ENCODE measurements around the gene PLCH1.
"Not testable (repeated sequence)": the region's sequence is repeated elsewhere in the genome, so short reads cannot be mapped to it uniquely, and the experiment has no call there.

Gene PLCH1

DNA sequence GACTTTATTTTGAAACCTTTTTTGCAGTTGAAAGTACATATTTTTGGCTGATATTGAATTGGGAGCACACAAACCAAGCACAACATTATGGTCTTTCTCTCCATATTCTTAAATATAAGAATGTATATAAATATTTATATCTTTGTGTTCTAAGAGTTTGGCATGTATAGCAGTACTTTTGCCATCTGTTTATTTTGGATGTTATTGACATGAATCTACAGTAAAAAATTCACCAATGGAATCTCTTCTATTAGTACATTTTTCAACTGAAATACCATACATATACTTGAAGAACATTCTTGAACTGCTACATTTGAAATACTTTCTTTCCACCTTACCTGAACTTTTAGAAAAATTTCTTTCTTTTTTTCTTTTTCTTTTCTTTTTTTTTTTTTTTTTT, 342.2 kb downstream of the PLCH1 start:
- no peak overlapping the region for H3K4me3 ChIP-seq (ENCODE audit: low read length)
- no peaks in the 10 kb centered on the region for H3K4me1 ChIP-seq (ENCODE audit: control insufficient read depth, insufficient read depth, low read length)
- H3K9ac ChIP-seq (ENCODE audit: low read length), result no peak overlapping the region
- no peaks in the 10 kb centered on the region for H3K27me3 ChIP-seq (ENCODE audit: control insufficient read depth, insufficient read depth, low read length)
- no peaks in the 10 kb centered on the region for H3K36me3 ChIP-seq (ENCODE audit: control insufficient read depth, insufficient read depth, low read length)
- H3K27ac ChIP-seq (ENCODE audit: low read depth, low read length), result no peak overlapping the region

DNA sequence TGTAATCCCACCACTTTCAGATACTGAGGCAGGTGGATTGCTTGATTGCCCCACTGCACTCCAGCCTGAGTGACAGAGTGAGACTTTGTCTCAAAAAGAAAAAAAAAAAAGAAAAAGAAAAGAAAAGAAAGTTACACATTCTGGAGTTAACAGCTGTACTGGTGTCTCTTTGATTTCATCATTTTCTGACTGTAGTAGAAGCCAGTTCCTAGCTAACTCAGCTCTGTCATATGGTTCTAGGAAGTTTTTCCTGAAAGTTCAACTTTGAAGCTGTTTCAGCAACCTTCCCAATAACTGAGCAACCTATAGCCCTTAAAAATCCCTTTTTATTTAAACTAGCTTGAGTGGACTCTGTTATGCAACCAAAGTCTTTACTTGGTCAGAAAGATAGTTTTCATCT, 346.8 kb downstream of the PLCH1 start:
- H3K9ac ChIP-seq (ENCODE audit: low read length), result no peak overlapping the region
- H3K36me3 ChIP-seq (ENCODE audit: control insufficient read depth, insufficient read depth, low read length), result no peaks in the 10 kb centered on the region
- no peak overlapping the region for H3K27ac ChIP-seq (ENCODE audit: low read depth, low read length)
- no peaks in the 10 kb centered on the region for H3K27me3 ChIP-seq (ENCODE audit: control insufficient read depth, insufficient read depth, low read length)
- no peaks in the 10 kb centered on the region for H3K4me1 ChIP-seq (ENCODE audit: control insufficient read depth, insufficient read depth, low read length)
- H3K4me3 ChIP-seq (ENCODE audit: low read length), result no peak overlapping the region

DNA sequence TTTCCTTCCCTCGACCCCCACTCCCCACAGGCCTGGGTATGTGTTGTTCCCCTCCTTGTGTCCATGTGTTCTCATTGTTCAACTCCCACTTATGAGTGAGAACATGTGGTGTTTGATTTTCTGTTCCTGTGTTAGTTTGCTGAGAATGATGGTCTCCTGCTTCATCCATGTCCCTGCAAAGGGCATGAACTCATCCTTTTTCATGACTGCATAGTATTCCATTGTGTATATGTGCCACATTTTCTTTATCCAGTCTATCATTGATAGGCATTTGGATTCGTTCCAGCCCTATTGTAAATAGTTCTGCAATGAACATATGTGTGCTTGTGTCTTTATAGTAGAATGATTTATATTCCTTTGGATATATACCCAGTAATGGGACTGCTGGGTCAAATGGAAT, 350.0 kb downstream of the PLCH1 start:
- not testable (repeated sequence) for H3K36me3 ChIP-seq (ENCODE audit: control insufficient read depth, insufficient read depth, low read length); H3K4me3 ChIP-seq (ENCODE audit: low read length); H3K9ac ChIP-seq (ENCODE audit: low read length); H3K4me1 ChIP-seq (ENCODE audit: control insufficient read depth, insufficient read depth, low read length); H3K27ac ChIP-seq (ENCODE audit: low read depth, low read length); H3K27me3 ChIP-seq (ENCODE audit: control insufficient read depth, insufficient read depth, low read length)

DNA sequence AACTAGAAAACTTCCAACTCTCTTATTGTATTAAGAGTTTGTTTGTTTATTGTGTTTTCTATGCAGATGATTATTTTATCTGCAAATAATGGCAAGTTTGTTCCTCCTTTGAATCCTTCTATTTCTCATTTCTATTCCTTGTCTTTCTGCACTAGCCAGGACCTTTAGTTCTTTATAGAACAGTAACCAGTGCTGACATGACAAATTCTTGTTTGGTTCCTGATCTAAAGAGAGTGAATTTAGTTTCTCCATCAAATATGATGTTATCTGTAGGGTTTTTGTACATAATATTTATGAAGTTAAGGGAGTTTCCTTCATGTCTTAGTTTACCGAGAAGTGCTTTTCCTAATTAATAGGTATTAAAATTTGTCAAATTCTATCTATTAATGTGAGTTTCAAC, 350.6 kb downstream of the PLCH1 start:
- no peaks in the 10 kb centered on the region for H3K4me1 ChIP-seq (ENCODE audit: control insufficient read depth, insufficient read depth, low read length)
- no peaks in the 10 kb centered on the region for H3K27me3 ChIP-seq (ENCODE audit: control insufficient read depth, insufficient read depth, low read length)
- no peak overlapping the region for H3K9ac ChIP-seq (ENCODE audit: low read length)
- H3K36me3 ChIP-seq (ENCODE audit: control insufficient read depth, insufficient read depth, low read length), result no peaks in the 10 kb centered on the region
- H3K4me3 ChIP-seq (ENCODE audit: low read length), result no peak overlapping the region
- no peak overlapping the region for H3K27ac ChIP-seq (ENCODE audit: low read depth, low read length)

DNA sequence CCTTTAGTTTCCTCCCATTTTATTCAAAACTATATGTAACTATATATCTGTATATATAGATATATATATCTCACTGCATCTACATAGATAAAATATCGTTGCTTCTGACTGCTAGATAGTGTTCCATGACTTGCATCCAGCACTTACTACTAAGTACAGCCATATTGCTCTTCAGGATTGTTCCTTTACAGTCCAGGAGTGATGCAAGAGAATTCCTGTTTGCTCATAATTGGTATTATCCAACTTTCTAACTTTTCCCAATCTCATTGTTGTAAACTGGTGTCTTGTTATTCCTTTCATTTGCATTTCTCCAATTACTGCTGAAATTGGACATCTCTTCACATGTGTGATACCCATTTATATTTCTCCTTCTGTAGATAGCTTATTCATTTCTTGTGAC, 351.6 kb downstream of the PLCH1 start:
- H3K4me3 ChIP-seq (ENCODE audit: low read length), result no peak overlapping the region
- no peak overlapping the region for H3K27ac ChIP-seq (ENCODE audit: low read depth, low read length)
- no peak overlapping the region for H3K9ac ChIP-seq (ENCODE audit: low read length)
- H3K27me3 ChIP-seq (ENCODE audit: control insufficient read depth, insufficient read depth, low read length), result no peaks in the 10 kb centered on the region
- H3K4me1 ChIP-seq (ENCODE audit: control insufficient read depth, insufficient read depth, low read length), result no peaks in the 10 kb centered on the region
- no peaks in the 10 kb centered on the region for H3K36me3 ChIP-seq (ENCODE audit: control insufficient read depth, insufficient read depth, low read length)

DNA sequence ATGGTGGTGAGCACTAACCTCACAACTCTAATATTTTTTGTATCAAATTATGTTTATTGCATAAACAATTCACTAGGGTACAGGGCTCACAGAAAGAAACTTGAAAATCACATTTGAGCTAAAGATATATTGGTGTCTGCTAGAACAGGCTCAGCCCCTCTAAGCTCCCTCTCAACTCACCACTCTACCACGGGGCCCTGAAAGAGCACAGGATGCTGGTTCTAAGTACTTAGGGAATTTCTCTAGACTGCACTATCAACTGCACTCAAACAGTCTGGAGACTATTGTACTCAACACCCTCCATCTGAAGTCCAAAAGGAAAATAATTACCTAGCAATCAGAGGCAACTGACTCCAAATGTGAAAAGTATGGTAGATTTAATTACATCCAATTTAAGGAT, 352.7 kb downstream of the PLCH1 start:
- no peaks in the 10 kb centered on the region for H3K27me3 ChIP-seq (ENCODE audit: control insufficient read depth, insufficient read depth, low read length)
- H3K9ac ChIP-seq (ENCODE audit: low read length), result no peak overlapping the region
- no peak overlapping the region for H3K27ac ChIP-seq (ENCODE audit: low read depth, low read length)
- no peak overlapping the region for H3K4me3 ChIP-seq (ENCODE audit: low read length)
- H3K4me1 ChIP-seq (ENCODE audit: control insufficient read depth, insufficient read depth, low read length), result no peaks in the 10 kb centered on the region
- no peaks in the 10 kb centered on the region for H3K36me3 ChIP-seq (ENCODE audit: control insufficient read depth, insufficient read depth, low read length)

DNA sequence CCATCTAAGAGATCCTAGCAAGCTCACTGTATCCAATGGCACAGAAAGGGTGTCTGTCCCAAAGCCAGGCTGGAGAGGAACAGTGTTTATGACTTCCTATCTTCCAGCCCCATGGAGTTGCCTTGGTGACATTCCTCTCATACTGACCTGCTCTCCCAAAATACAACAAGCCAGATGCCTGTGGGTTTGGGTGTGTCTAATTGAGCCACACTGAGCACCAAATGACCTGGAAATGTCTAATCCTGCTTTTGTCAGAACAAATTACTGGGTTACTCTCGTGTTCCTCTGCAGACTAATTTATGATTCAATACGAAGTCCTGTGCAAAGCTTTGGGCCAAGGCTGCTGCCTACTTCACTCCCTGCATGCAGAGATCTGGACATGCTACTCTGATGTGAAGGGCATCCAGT, 353.3 kb downstream of the PLCH1 start:
- Histone ChIP-seq H3K27me3 (ENCODE audit: control insufficient read depth, insufficient read depth, low read length) (no peaks in the 10 kb centered on the region), H3K27ac (ENCODE audit: low read depth, low read length) (no peak overlapping the region), H3K4me3 (ENCODE audit: low read length) (no peak overlapping the region), H3K36me3 (ENCODE audit: control insufficient read depth, insufficient read depth, low read length) (no peaks in the 10 kb centered on the region), H3K4me1 (ENCODE audit: control insufficient read depth, insufficient read depth, low read length) (no peaks in the 10 kb centered on the region), H3K9ac (ENCODE audit: low read length) (no peak overlapping the region)

DNA sequence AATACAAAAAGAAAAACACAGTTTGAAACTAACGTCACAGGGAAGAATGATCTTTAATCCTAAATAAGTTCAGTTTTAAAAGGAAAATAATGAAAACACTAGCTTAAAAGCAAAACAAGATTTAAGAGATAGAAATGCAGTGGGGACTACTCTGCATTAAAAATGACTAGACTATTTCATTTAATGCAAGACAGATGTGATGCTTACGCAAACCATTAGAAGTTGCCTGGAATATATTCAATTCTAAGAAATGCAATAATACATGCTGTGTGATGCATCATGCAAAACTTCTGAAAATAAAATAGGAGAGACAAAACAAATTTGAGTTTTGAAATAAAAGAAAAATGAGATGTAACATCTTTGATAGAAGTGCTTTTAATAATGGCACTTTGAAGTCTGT, 353.8 kb downstream of the PLCH1 start:
- Histone ChIP-seq H3K36me3 (ENCODE audit: control insufficient read depth, insufficient read depth, low read length) (no peaks in the 10 kb centered on the region), H3K9ac (ENCODE audit: low read length) (no peak overlapping the region), H3K27ac (ENCODE audit: low read depth, low read length) (no peak overlapping the region), H3K4me3 (ENCODE audit: low read length) (no peak overlapping the region), H3K4me1 (ENCODE audit: control insufficient read depth, insufficient read depth, low read length) (no peaks in the 10 kb centered on the region), H3K27me3 (ENCODE audit: control insufficient read depth, insufficient read depth, low read length) (no peaks in the 10 kb centered on the region)

DNA sequence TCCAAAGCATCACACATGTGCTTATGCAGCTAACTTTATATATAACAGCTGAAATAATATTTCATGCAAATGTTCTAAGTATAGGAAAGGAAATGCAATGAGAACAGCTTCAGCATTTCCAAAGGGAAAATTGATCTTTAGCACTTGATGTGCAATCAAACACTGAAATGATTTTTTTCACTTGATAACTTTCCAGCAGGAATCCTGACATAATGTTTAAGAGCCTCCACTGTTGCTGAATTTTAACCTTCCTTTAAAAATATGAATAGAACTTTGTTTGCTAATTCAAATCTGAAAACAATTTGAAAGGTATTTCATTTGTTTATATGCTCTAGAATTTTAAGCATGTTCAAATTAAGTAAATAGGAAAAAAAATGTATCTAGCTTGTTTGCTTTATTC, 354.5 kb downstream of the PLCH1 start:
- H3K4me1 ChIP-seq (ENCODE audit: control insufficient read depth, insufficient read depth, low read length), result no peaks in the 10 kb centered on the region
- H3K36me3 ChIP-seq (ENCODE audit: control insufficient read depth, insufficient read depth, low read length), result no peaks in the 10 kb centered on the region
- no peak overlapping the region for H3K27ac ChIP-seq (ENCODE audit: low read depth, low read length)
- no peaks in the 10 kb centered on the region for H3K27me3 ChIP-seq (ENCODE audit: control insufficient read depth, insufficient read depth, low read length)
- H3K4me3 ChIP-seq (ENCODE audit: low read length), result no peak overlapping the region
- H3K9ac ChIP-seq (ENCODE audit: low read length), result no peak overlapping the region

DNA sequence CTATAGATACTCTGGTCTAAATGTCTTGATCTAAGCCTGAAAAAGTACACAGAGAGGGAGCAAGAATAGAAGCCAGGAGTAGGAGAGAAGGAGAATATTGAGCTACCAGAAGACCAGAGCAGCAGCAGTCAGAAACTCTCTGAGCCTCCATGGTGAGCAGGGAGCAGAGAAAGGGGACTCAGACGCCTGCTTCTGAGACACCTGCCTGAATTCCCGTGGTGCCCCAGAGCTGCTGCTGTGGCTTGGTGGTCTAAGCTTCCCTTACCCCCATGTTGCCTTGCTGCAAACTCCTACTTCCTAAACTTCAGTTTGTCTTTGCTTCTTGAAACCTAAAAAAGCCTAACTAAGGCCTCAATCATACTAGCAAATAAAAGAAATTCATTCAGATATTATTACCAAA, 356.5 kb downstream of the PLCH1 start:
- H3K36me3 ChIP-seq (ENCODE audit: control insufficient read depth, insufficient read depth, low read length), result no peaks in the 10 kb centered on the region
- no peak overlapping the region for H3K4me3 ChIP-seq (ENCODE audit: low read length)
- no peaks in the 10 kb centered on the region for H3K27me3 ChIP-seq (ENCODE audit: control insufficient read depth, insufficient read depth, low read length)
- H3K4me1 ChIP-seq (ENCODE audit: control insufficient read depth, insufficient read depth, low read length), result no peaks in the 10 kb centered on the region
- H3K27ac ChIP-seq (ENCODE audit: low read depth, low read length), result no peak overlapping the region
- H3K9ac ChIP-seq (ENCODE audit: low read length), result no peak overlapping the region

DNA sequence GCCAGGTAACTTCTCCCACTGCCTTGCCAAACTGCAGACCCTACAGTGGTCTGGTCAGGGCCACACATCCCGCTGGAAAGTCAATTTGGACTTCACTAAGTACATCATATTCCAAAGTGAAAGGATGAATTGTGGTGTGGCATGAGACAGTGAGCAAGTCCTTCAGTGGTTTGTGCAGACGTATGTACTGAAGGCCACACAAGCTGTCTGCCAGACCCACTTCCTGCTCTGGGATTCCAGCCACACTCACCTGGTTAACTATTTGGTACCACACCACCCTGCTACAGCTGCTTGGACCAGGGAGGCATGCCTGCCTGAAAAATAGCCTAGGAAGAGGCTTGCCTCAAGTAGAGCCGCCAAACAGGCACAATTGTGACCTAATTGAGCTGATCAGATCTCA, 357.3 kb downstream of the PLCH1 start:
- H3K36me3 ChIP-seq (ENCODE audit: control insufficient read depth, insufficient read depth, low read length), result no peaks in the 10 kb centered on the region
- no peak overlapping the region for H3K27ac ChIP-seq (ENCODE audit: low read depth, low read length)
- H3K4me1 ChIP-seq (ENCODE audit: control insufficient read depth, insufficient read depth, low read length), result no peaks in the 10 kb centered on the region
- no peaks in the 10 kb centered on the region for H3K27me3 ChIP-seq (ENCODE audit: control insufficient read depth, insufficient read depth, low read length)
- no peak overlapping the region for H3K9ac ChIP-seq (ENCODE audit: low read length)
- H3K4me3 ChIP-seq (ENCODE audit: low read length), result no peak overlapping the region

DNA sequence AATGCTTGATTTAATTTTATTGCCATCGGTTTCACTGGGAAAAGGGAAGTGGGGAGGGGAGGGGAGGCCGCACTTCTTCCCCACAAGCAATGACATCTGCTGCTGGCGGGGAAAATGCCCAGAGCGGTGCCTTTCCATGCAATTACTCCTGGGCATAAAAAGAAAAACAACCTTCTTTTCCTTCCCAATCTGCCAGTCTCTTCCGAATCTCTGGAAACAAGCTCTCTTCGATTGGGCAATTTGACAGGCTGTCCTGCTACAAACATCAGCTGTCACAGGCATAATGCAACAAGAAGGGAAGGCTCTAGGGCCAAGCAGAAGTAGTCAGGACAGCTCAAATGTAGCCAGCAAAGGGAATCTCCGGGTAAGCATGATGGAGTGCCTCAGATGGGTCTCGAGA, 358.0 kb downstream of the PLCH1 start:
- no peak overlapping the region for H3K9ac ChIP-seq (ENCODE audit: low read length)
- H3K27ac ChIP-seq (ENCODE audit: low read depth, low read length), result no peak overlapping the region
- H3K4me3 ChIP-seq (ENCODE audit: low read length), result no peak overlapping the region
- H3K36me3 ChIP-seq (ENCODE audit: control insufficient read depth, insufficient read depth, low read length), result no peaks in the 10 kb centered on the region
- H3K4me1 ChIP-seq (ENCODE audit: control insufficient read depth, insufficient read depth, low read length), result no peaks in the 10 kb centered on the region
- no peaks in the 10 kb centered on the region for H3K27me3 ChIP-seq (ENCODE audit: control insufficient read depth, insufficient read depth, low read length)

DNA sequence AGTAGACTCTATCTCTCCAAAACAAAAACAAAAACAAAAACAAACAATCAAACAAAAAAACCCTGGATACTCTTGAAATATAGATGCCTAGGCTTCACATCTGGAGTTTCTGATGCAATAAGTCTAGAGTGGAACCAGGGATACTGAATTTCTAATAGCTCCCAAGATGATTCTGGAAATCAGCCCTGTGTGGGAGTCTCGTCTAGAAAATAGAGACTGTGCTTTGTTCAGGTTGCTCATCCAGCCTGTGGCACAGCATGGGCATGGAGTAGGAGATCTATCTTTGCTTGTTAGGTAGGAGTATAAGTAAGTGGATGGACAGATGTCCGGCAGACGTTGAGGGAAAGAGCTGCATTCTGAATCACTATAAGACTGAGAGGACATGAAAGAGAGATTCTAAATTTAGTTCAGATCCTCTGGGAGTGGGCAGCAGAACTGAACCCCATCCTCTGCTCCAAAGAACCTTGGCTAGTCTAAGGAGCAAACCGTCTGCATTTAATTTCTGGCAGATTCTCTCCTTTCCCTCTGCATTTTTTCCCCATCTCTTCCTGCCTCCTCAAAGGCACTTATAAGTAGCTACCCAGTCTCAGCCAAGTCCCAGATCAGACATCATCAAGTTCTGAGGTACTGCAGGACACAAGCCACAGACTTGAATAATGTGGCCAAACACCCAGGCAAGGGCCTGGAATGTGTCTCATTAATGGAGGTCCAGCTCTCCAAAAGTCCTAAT, 358.8 kb downstream of the PLCH1 start:
- Histone ChIP-seq H3K4me1 (ENCODE audit: control insufficient read depth, insufficient read depth, low read length) (no peaks in the 10 kb centered on the region), H3K9ac (ENCODE audit: low read length) (no peak overlapping the region), H3K36me3 (ENCODE audit: control insufficient read depth, insufficient read depth, low read length) (no peaks in the 10 kb centered on the region), H3K4me3 (ENCODE audit: low read length) (no peak overlapping the region), H3K27ac (ENCODE audit: low read depth, low read length) (no peak overlapping the region), H3K27me3 (ENCODE audit: control insufficient read depth, insufficient read depth, low read length) (no peaks in the 10 kb centered on the region)
